ENCODE measurements around the gene KCNMA1.
A peak's percentile ranks its signal among the peaks of the same experiment; 100 is the strongest.

KCNMA1 gene

DNA sequence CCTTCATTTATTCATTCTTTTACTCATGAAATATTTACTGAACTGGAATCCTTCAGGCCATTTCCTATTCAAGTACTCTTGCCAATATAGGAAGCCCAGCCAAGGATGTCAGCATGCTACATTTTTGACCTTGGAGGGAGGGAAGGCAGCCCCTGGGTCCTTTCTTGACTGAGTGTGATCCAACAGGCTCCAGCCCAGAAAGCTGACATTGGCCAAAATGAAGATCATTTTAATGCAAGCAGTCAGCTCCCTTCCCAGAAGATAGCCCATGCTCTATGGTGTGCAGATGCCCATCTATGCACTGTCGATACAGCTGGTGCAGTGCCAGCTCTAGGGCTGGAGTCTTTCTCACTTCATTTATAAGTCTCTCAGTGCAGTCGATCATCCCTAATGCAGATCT lies 646.0 kb downstream of the KCNMA1 start:
- DNase-seq, result no peak

- DNase-seq, result no peak
Observed at GRCh38 chr10:76990561-76990960, 647.0 kb downstream of the KCNMA1 start.

DNA sequence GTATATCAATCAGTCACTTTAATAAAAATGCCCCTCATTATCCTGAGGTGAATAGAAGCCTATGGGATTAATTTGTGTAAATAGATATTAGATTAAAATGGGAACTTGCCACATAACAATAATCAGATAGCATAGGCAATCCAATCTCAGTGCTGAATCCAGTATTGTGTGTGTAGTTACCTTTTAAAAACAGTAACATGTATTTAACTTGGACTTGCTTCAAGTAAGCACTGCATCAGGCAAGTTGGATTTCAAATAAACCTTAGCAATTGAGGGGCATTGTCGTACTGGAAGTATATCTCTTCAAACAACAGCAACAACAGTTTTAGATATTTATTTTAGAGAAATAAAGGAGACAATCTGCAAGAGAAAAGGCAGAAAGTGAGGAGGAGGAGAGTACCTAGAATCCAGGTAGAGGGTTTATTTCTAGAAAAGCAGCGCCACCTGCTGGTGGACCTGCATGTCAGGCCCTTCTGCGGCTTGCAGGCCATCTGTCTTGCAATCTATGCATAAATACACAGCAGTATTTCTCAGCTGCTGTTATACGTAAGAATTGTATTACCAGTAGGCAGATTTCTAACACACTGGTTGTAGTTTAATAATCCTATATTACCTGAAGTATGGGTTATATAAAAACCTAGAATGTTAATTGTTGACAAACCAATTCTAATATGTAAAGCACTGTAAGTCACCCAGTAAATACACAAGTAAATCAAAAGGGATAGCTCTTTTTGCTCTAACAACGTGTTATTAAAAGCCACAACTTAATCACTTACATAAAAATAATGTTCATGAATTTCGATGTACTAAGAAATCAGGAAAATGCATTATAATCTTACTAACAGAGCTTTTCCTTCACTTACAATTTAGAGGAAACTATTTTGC lies 652.8 kb downstream of the KCNMA1 start:
- DNase-seq, result peak; percentile 72

DNA sequence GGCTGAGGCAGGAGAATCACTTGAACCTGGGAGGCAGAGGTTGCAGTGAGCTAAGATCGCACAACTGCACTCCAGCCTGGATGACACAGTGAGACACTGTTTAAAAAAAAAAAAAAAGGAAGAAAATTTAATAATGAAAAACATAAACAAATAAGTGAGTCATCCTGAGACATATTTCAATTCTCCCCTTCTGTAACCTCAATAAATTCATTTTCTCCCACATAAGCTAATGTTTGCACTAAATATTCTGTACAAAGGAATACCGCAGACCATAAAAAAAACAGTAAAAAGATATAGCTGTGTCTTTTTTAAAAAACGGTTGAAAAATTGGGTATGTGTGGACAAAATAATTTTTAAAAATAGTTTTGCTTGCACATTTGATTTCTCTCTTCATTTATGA lies 654.0 kb downstream of the KCNMA1 start:
- DNase-seq, result no peak

DNA sequence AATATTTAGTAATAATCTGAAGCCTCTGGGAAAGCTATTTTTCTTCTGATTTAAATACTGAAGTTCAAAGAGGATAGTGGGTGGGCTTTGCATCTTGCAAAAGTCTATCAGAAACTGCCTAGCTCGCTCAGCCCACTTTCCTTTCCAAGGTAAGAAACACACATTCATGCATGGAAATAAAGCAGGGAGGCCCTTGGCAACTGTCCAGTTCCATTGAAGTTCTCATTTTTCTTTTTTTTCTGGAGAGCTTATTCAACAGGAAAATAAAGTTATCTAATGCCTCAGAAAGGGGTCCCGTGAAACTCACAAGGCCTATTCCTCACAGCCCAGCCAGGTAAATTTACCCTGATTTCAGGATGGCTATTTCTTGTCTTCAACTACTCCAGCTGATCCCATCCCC lies 654.9 kb downstream of the KCNMA1 start:
- no peak for DNase-seq

DNA sequence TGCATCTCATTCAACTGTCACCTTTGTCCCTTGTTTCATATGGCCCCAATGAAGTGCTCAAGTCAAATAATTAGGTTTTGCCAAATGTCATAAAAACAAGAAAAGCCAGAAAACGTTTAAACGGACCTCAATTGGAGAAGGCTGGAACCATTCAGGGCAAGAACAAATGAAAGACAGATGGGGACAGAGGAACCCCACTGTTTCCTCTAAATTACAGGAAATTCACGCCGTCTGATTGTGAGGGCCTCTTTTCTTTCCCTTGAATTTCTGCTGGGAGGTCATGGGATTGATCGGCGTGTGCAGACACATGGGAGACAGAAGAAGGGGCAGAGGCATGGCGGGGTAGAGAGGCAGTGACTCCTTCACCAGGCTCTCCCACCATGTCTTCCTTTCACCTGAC lies 656.4 kb downstream of the KCNMA1 start:
- no peak for DNase-seq

GRCh38 chr10:76977901-76978300 lies 659.7 kb downstream of the KCNMA1 start:
- no peak for DNase-seq

DNA sequence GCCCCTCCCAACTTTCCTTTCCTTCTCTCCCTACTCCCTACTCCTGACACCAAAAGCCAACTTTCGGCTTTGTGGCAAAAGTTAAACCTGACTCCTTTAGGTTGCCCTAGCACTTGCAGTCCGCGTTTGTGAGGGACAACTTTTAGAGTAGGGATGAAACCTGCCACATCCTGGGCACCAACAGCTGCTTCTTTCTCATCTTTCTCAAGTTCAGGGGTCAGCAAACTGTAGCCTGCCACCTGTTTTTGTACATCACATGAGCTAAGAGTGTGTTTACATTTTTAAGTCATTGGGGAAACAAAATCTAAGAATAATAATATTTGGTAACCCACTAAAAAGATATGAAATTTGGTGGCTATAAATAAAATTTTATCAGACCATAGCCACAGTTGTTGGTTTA lies 660.6 kb downstream of the KCNMA1 start:
- no peak for DNase-seq

- DNase-seq, result no peak
Observed at GRCh38 chr10:76976142-76976541, 661.5 kb downstream of the KCNMA1 start.

DNA sequence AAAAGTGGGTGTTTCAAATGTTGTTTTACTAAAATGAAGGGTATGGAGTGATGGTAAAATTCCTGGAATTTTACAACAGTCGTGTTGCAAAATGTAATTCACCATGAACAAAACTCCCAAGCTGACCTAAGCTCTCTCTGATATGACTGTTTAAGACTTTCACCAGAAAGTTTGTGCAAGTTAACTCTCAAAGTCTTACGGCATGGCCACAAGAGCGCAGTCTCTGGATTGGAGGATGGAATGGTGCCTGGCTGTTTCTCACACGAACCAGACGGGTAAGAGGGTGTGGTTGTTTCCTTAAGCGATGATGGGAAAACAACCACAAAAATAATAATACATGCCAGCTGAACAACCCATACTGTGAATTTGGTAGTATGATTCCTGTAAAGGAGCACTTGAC lies 662.5 kb downstream of the KCNMA1 start:
- DNase-seq, result no peak

- no peak for DNase-seq
Observed at GRCh38 chr10:76974017-76974691, 663.5 kb downstream of the KCNMA1 start.

DNA sequence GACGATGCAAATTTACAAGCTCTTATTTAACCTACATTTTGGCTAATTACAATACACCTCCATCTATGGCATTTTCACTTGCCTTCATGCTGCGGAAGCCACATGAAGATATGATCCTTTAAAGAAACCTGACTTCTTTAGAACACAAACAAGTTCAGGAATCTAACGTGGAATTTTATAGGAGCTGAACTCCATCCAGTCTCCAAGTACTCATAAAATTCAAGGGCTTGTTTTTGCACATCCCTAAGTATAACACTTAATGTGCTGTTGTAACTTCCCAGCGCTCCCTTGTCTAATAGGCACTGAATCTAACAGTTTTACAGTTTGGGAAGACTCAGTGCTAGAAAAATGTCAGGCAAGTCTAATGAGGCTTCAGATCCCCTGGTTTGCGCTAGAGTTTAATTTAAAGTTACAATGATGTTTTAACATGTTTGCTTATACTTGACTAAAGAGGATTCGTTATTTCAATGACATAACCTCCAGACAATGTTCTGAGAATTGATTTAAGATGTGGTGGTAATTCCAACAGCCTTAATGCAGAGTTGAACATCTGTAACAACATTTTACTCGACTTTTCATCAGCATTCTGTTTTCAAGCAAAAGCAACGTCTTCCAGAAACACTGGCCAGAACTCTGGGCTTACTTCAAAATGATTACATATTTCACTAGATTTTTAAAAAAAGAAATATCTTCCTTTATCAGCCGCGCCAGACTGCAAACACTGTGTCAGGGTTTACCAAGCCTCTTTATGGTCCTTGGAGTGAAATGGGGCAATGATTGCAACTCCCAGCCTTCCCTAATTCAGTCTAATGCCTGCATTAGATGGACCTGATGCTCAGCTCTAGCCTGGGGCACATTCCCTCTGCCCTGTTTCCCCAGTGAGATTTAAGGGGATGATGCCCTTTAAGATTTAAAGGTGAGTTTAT lies 664.3 kb downstream of the KCNMA1 start:
- no peak for DNase-seq

- no peak for DNase-seq
Observed at GRCh38 chr10:76972541-76972940, 665.1 kb downstream of the KCNMA1 start.

DNA sequence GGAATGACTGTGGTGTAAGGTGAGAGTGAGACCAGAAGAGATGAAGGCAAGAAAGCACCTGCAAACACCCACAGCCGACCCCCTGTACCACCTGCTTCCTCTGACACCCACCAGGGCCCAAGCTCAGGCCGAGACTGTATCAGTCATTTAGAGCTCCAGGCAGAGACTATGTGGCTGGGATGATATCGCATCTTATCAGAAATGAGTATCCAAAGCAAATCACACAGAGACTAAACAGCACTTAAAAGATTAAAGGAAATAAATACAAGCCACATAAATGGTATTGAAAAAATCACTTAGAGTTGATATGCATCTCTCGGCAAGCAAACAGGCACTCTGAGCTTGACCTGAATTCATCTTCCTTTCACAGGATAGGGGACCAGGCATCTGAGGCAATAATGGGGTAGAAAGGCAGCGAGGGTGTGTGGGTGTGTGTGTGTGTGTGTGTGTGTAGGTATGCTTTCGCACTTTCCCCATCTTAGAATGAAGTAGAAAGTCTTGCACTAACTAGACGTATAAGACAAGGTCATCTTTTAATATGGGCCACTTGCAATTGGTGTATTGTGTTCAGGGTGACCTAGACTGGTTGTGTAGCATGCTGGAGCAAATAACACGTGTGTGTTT lies 665.9 kb downstream of the KCNMA1 start:
- DNase-seq, result no peak

DNA sequence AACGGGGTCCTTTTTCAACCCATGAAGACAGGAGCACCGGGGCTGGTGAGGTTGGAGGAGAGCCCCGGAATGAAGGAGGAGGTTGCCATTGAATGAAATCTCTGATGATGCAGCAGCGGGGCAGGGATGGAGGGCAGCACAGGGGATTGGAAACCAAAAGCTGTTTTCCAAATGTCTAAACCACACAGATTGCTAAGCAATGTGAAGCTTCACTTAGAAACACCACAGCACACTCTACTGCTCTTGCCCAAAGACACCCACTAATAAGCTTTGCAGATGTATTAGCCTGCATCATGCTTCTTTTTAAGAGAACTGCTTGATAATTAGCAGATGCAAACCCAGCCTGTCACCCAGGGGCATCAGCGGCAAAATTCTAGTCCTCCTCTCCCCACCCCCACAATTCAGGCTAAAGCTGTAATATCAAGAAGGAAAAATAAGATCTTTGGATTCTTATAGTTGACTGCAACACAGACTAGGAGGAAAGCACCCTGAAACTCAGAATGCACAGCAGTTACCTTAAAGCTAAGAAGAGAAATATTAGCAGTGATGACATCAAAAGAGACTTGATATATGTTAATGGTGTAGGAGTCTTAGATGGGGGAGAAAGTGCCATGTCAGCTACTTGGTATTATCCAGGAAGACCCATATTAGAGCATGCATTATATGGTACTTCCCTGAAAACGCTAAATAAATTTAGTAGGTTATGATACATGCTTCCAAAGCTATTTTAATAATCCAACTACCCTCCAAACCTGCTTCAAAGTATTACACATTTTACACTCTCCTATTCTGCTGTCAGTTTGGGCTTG lies 666.7 kb downstream of the KCNMA1 start:
- DNase-seq, result no peak

DNA sequence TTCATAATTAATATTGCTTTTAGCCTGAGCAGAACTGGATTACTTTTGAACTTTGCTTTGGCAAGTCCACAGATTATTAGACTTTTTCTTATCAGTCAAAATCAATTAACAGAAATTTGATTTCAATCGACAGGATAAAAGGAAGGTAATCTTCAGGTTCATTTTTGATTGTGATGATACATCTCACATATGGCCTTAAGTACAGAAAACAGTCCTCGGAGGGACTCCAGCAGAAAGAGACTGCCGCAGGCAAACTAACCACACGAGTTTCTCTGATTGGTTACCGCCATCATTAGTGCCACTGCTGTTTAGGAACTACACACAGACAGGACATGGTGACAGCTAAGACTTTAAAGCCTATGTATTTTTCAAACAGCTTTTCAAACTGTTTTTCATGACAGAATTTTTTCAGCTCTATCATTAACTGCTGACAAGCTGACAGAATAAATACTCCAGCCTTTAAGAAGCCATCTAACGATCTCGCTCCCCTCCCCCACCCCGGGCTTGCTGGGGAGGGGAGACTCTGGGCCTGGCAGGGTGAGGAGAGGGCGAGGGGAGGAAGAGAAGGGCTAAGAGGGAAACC lies 668.2 kb downstream of the KCNMA1 start:
- DNase-seq, result no peak

DNA sequence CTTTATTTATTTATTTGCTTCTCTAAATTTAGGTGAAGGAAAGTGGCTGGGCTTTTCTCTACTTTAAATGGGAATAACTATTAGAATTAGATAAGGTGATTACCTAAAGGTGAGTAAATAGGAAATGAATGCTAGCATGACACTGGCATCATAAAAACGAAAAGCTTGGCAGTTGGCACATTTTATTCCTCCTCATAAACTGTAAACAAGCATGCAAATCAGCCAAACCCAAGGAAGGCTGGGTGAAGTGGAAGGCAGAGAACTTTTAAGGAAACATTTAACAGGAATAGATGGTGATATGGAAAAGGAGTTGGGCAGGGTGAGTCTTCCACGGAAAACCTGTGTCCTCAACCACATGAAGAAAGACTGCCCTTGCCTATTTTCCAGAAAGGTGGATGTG lies 669.1 kb downstream of the KCNMA1 start:
- DNase-seq, result no peak

DNA sequence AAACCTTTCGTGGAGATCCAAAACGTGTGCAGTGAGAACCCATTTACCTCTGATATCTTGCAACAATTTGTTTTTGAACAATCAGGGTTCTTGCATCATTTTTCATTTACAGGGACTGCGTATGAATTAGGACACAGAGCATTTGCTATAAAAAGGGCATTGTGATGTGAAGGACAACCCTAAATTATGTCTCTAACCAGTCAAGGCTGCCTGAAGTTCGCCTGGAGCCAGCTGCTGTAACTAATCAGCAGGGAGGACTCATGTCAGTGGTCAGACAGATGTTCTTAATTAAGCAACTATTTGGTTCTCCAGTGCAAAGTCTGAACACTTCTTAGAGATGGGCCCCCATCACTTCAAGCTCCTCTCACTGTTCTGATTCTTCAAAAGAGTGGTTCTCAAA lies 674.8 kb downstream of the KCNMA1 start:
- no peak for DNase-seq

DNA sequence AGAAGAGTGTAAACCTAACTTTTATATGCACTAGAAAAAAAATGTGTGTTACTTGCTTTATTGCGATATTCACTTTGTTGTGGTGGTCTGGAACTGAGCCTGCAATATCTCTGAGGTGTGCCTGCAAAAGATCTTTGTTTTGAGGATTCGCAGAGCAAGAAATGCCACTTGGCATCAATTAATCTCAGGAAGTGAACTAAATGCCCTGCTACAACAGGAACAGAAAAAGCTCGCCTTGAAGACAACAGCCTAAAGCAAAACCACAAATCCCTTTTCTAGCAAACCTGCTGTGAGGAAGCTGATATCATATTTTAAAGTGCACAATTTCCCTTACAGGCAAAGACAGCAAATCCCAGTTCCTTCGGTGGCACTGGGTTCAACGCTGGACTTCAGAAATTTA lies 675.8 kb downstream of the KCNMA1 start:
- no peak for DNase-seq

DNA sequence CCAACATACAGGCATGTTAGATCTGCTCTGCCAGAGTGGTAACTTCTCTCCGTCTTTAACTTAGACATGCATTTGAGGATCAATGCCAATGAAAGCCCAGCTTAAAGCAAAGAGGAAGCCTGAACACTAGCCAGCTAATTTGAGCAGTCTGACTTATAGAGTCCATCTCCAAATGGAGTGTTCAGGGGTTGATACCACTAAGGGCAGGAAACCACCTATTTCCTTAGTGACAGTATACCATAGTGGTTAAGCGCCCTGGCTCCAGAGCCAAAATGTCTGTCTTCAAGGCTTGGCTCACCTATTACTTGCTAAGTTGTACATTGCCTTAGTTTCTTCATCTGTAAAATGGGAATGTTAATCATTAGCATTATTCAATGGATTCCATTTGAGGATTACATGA lies 678.5 kb downstream of the KCNMA1 start:
- no peak for DNase-seq

DNA sequence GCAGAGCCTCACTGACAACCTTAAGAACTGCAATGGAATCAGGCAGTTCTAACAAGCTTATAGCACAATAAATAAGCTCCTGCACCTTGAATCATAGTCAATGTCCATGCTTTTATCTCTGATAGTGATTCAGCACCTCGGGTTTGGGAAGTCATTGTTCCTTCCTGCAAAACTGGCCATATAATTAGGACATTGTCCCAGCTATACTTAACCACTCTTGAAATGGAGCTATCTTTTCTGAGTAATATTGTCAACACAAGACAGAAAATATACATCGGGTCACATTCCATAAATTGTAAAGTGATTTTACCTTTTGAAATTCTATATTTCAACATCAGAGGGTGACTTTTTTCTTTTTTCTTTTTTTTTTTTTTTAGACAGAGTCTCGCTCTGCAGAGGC lies 682.8 kb downstream of the KCNMA1 start:
- no peak for DNase-seq

DNA sequence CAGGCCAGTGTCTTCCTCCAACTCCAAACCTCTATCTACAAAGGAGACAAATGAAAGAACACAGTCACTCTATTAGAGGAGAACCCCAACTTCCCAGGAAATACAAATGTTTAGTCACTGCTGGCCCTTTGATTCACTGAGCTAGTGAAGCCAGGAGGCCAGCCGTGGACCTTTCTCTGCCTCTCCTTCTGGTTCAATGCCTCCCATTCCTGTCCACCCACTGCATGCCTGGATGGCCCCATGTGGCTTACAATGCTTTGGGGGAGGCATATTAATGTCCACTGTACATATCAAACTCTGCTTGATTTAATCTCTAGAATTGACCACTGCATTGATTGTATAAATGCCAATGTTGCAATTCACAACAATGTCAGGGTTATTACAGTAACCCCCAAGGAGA lies 687.3 kb downstream of the KCNMA1 start:
- no peak for DNase-seq
